Measurements from ENCODE around the gene ACBD3. TPM values are rescaled to one million over a fixed set of nuclear protein-coding genes. Genes with fewer than 3 reads are reported as not detected.

ACBD3 gene
- total RNA-seq, 1 experiment from 2014 or later: 41.7 TPM

DNA sequence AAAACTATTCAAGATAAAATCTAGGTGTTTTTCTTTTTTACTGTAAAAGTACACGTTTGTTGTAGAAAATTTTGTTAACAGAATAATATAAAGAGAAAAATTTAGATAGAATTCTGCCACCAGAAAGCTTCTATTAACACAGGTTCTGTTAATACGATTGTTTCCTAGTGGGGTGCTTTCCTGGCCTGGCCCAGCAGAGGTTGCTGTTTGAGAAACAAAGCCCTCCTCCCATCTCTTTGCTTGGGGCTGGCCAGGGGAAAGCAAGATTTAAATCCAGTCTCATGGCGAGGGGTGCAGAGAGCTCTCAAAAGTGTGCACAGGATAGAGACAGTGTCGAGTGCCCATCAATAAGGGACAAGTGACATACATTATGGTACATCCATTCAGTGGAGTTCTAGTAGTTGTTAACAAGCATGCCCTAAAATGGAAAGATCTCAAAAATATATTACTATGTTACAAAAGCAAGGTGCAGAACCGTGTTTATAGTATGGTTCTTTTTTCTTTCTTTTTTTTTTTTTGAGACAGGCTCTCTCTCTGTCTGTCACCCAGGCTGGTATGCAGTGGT is 14.6 kb upstream of the ACBD3 start:
- H3K27me3 ChIP-seq (replicated peaks; ENCODE audit: control insufficient read depth, insufficient read depth, low read length): no peaks in the 10 kb centered on the region
- H3K9me3 ChIP-seq: no peaks in the 10 kb centered on the region
- H3K4me1 ChIP-seq: no peaks in the 10 kb centered on the region
- ChIA-PET CTCF (interaction anchor here (0.6 to 4.2 kb wide), 6 partner anchors 9 to 132 kb away, joined by 3 to 26 read pairs (median 4); partner anchors contain the start of gene LIN9), POLR2A (interaction anchor here (1.2 kb wide), 1 partner anchor 73 kb away, joined by 3 read pairs; no protein-coding TSS in a partner anchor)
- H3K9me3 Mint-ChIP-seq (ENCODE audit: unreplicated experiment): no peaks in the 10 kb centered on the region
- H3K4me3 ChIP-seq (ENCODE audit: low read depth, low read length): no peak overlapping the region
- no peaks in the 10 kb centered on the region for H3K27me3 Mint-ChIP-seq (ENCODE audit: insufficient read depth, unreplicated experiment)
- H3K4me3 Mint-ChIP-seq (ENCODE audit: unreplicated experiment): no peak overlapping the region
- peak in 1 of 2 experiments; percentile 48 for TF ChIP-seq CTCF (IDR thresholded peaks at IDR 0.05; ENCODE audit: insufficient read depth in 1 of 2, low read depth in 1 of 2, low read length in 1 of 2, severe bottlenecking in 1 of 2, unreplicated experiment in 1 of 2)
- H3K36me3 ChIP-seq (ENCODE audit: control insufficient read depth, insufficient read depth, low read length): no peaks in the 10 kb centered on the region
- peak in 1 of 2 experiments; percentile 22 for DNase-seq
- no peak overlapping the region for H3K27ac Mint-ChIP-seq (ENCODE audit: unreplicated experiment)
- no peaks in the 10 kb centered on the region for H3K4me1 Mint-ChIP-seq (ENCODE audit: low read depth, unreplicated experiment)
- no TSS peak for BruUV-seq (replicated peaks)
- intact Hi-C loops (cut with micrococcal nuclease; ENCODE audit: unreplicated experiment): loop anchor here (2.0 kb wide), 1 partner anchor 132 kb away; no protein-coding TSS in a partner anchor
- no peaks in the 10 kb centered on the region for H3K36me3 Mint-ChIP-seq (ENCODE audit: insufficient read depth, unreplicated experiment)

DNA sequence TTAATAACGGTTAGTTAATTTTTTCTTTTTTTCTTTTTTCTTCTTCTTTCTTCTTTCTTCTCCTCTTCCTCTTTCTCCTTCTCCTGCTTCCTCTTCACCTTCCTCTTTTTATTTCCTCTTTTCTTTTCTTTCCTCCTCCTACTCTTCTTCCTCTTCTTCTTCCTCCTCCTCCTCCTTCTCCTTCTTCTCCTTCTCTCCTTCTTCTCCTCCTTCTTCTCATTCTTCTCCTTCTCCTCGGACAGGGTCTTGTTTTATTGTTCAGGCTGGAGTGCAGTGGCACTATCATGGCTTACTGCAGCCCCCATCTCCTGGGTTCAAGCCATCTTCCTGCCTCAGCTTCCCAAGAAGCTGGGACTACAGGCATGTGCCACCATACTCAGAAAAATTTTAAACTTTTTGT is 13.4 kb upstream of the ACBD3 start:
- H3K4me1 Mint-ChIP-seq (ENCODE audit: low read depth, unreplicated experiment): peaks cover 7% of the 10 kb centered on the region
- Histone ChIP-seq H3K4me3 (ENCODE audit: low read depth, low read length) (no peak overlapping the region), H3K27me3 (replicated peaks; ENCODE audit: control insufficient read depth, insufficient read depth, low read length) (no peaks in the 10 kb centered on the region), H3K36me3 (ENCODE audit: control insufficient read depth, insufficient read depth, low read length) (no peaks in the 10 kb centered on the region), H3K9me3 (no peaks in the 10 kb centered on the region), H3K4me1 (peaks cover 7% of the 10 kb centered on the region)
- POLR2A ChIA-PET: interaction anchor here (1.2 kb wide), 1 partner anchor 72 kb away, joined by 3 read pairs; no protein-coding TSS in a partner anchor
- no TSS peak for BruUV-seq (replicated peaks)
- intact Hi-C loops (cut with micrococcal nuclease; ENCODE audit: unreplicated experiment): loop anchor here (2.0 kb wide), 1 partner anchor 133 kb away; no protein-coding TSS in a partner anchor
- no peaks in the 10 kb centered on the region for H3K27me3 Mint-ChIP-seq (ENCODE audit: insufficient read depth, unreplicated experiment)
- CTCF ChIA-PET: interaction anchor here (1.3 to 4.2 kb wide), 2 partner anchors 75 to 133 kb away, joined by 7 to 26 read pairs; no protein-coding TSS in a partner anchor
- TF ChIP-seq CTCF (IDR thresholded peaks at IDR 0.05; ENCODE audit: insufficient read depth in 1 of 2, low read depth in 1 of 2, low read length in 1 of 2, severe bottlenecking in 1 of 2, unreplicated experiment in 1 of 2): no peak
- H3K9me3 Mint-ChIP-seq (ENCODE audit: unreplicated experiment): no peaks in the 10 kb centered on the region
- no peak overlapping the region for H3K27ac Mint-ChIP-seq (ENCODE audit: unreplicated experiment)
- no peak for DNase-seq
- no peak overlapping the region for H3K4me3 Mint-ChIP-seq (ENCODE audit: unreplicated experiment)
- H3K36me3 Mint-ChIP-seq (ENCODE audit: insufficient read depth, unreplicated experiment): no peaks in the 10 kb centered on the region

DNA sequence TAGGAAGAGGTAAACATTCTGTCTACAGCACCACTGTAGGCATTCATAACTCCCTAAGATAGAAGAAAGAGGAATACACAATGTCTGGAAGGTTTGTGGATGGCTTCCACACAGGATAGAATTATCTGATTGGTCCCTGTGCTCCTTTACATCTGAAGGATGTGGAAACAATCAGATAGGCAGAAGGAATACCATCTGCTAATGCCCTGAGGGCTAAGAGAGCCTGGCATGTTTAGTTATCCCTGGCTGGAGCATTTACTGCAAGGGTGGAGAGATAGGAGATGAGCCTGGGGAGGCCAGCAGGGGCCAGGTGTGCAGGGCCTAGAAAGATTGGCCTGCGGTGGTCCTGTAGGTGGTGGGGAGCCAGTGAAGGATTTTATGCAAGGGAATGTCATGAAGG is 8.6 kb upstream of the ACBD3 start:
- Mint-ChIP-seq H3K4me1 (ENCODE audit: low read depth, unreplicated experiment) (peaks cover 8% of the 10 kb centered on the region), H3K27ac (ENCODE audit: unreplicated experiment) (no peak overlapping the region), H3K4me3 (ENCODE audit: unreplicated experiment) (no peak overlapping the region), H3K36me3 (ENCODE audit: insufficient read depth, unreplicated experiment) (no peaks in the 10 kb centered on the region), H3K27me3 (ENCODE audit: insufficient read depth, unreplicated experiment) (no peaks in the 10 kb centered on the region), H3K9me3 (ENCODE audit: unreplicated experiment) (no peaks in the 10 kb centered on the region)
- Histone ChIP-seq H3K4me3 (ENCODE audit: low read depth, low read length) (no peak overlapping the region), H3K36me3 (ENCODE audit: control insufficient read depth, insufficient read depth, low read length) (no peaks in the 10 kb centered on the region), H3K27me3 (replicated peaks; ENCODE audit: control insufficient read depth, insufficient read depth, low read length) (no peaks in the 10 kb centered on the region), H3K4me1 (peaks cover 8% of the 10 kb centered on the region), H3K9me3 (no peaks in the 10 kb centered on the region)
- CTCF ChIA-PET: interaction anchor here (1.0 to 2.4 kb wide), 2 partner anchors 70 to 130 kb away, joined by 3 to 8 read pairs; no protein-coding TSS in a partner anchor
- POLR2A ChIA-PET: no interaction called here
- no peak for TF ChIP-seq CTCF (IDR thresholded peaks at IDR 0.05; ENCODE audit: insufficient read depth in 1 of 2, low read depth in 1 of 2, low read length in 1 of 2, severe bottlenecking in 1 of 2, unreplicated experiment in 1 of 2)
- no peak for DNase-seq
- no TSS peak for BruUV-seq (replicated peaks)
- intact Hi-C loops (cut with micrococcal nuclease; ENCODE audit: unreplicated experiment): no loop called here

Measured in Caco-2 (cell line).